HFF-Myc (cell line): ENCODE results near the gene ZNF524.

ENCODE experiments used
- DNase-seq: peaks from one replicate; pipeline ENCODE4 v3.0.0-alpha.2; 2011; ENCODE audit warnings: low read depth; ENCODE audit errors: extremely low read depth
- H3K4me3 ChIP-seq: replicated peaks from 2 replicates; pipeline ENCODE4 v1.5.1; 2011; ENCODE audit warnings: low read depth, mild to moderate bottlenecking, control low read depth, low read length
- TF ChIP-seq, protein P1 (sequence below): IDR thresholded peaks from 2 replicates; pipeline ENCODE4 v1.5.1; 2012; ENCODE audit warnings: mild to moderate bottlenecking, low read depth, low read length, control low read depth; ENCODE audit errors: missing control alignments

ZNF524 gene

GRCh38 chr19:55620410-55621204, 20.5 kb downstream of the ZNF524 start:
- DNase-seq: no peak
- TF ChIP-seq, protein P1, sequence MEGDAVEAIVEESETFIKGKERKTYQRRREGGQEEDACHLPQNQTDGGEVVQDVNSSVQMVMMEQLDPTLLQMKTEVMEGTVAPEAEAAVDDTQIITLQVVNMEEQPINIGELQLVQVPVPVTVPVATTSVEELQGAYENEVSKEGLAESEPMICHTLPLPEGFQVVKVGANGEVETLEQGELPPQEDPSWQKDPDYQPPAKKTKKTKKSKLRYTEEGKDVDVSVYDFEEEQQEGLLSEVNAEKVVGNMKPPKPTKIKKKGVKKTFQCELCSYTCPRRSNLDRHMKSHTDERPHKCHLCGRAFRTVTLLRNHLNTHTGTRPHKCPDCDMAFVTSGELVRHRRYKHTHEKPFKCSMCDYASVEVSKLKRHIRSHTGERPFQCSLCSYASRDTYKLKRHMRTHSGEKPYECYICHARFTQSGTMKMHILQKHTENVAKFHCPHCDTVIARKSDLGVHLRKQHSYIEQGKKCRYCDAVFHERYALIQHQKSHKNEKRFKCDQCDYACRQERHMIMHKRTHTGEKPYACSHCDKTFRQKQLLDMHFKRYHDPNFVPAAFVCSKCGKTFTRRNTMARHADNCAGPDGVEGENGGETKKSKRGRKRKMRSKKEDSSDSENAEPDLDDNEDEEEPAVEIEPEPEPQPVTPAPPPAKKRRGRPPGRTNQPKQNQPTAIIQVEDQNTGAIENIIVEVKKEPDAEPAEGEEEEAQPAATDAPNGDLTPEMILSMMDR: no peak
- no peak overlapping the region for H3K4me3 ChIP-seq

GRCh38 chr19:55621205-55621672, 21.2 kb downstream of the ZNF524 start:
- DNase-seq: no peak
- TF ChIP-seq, protein P1: no peak

GRCh38 chr19:55621673-55622231, 21.7 kb downstream of the ZNF524 start:
- TF ChIP-seq, protein P1: no peak
- DNase-seq: no peak
- H3K4me3 ChIP-seq: no peak overlapping the region

More at GRCh38 chr19:55621205-55621672, 21.2 kb downstream of the ZNF524 start:
- H3K4me3 ChIP-seq: no peak overlapping the region

DNA sequence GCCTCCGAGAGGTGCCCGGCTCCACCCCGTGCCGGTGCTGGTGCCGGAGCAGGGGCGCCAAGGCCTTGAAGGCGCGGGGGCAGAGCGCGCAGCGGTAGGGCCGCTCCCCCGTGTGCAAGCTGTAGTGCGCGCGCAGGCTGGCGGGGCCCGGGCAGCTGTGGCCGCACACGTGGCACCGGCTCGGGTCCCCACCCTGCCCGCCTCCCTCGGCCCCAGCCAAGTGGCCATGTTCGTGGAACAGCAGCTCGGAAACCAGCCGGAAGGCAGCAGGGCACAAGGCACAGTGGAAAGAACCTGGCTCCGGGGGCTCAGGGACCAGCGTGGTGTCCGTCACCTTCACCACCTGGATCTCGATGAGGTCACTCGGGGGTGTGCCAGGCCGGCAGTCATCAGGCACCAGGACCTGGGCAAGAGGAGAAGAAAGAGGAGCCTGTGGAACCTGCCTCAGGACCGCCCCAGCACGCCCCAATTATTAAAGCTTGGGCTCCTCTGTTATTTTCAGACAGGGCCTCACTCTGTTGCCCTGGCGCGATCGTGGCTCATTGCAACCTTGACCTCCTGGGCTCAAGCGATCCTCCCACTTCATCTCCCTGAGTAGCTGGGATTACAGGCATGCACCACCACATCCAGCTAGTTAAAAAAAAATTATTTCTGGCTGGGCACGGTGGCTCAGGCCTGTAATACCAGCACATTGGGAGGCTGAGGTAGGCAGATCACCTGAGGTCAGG, 22.3 kb downstream of the ZNF524 start:
- H3K4me3 ChIP-seq: no peak overlapping the region
- TF ChIP-seq, protein P1: no peak
- DNase-seq: no peak

GRCh38 chr19:55623130-55623529, 23.0 kb downstream of the ZNF524 start:
- TF ChIP-seq, protein P1: no peak
- no peak overlapping the region for H3K4me3 ChIP-seq
- no peak for DNase-seq

DNA sequence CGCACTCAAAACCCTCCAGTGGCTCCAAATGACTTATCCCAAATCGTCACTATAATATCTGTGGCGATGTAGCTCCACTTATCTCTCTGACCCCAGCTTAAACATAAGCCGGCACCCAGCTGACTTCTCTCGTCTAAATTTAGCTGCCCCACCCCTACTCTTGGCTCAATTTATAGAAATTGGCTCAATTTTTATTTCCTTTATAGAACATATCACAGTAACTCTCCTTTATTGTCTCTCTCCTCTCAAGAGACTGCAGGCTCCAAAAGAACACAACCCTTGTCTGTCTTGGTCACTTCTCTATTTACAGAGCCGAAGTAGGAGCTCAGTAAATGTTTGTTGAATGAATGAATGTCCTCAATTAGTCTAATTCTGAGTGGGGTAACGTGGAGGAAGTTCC, 23.5 kb downstream of the ZNF524 start:
- TF ChIP-seq, protein P1: no peak
- DNase-seq: no peak
- peak overlapping the region; percentile 49; the same call in 1 of the 2 replicates for H3K4me3 ChIP-seq
